Uterus (tissue), 4 donors: ENCODE results near the gene ZBP1. TPM values are rescaled to one million over a fixed set of nuclear protein-coding genes. Genes with fewer than 3 reads are reported as not detected.
A peak's percentile ranks its signal among the peaks of the same experiment; 100 is the strongest.

Experiments used
- DNase-seq, 2 donors: peaks; one replicate each; pipeline ENCODE4 v3.0.0-alpha.2; 2019 to 2020
- H3K27ac ChIP-seq, 2 donors: fragments of 200-600 bp; sonication (generic); 1 replicate in 1 of 2; 2 replicates in 1 of 2; pipeline ENCODE4 v1.5.1; 2016 to 2018
- H3K27me3 ChIP-seq, 2 donors: fragments of 200-600 bp; sonication (generic); one replicate each; pipeline ENCODE4 v1.5.1; 2018 to 2019; ENCODE audit warnings: control low read depth in 1 of 2
- H3K36me3 ChIP-seq, 2 donors: fragments of 200-600 bp; sonication (generic); one replicate each; pipeline ENCODE4 v1.5.1; 2019; ENCODE audit warnings: control low read depth in 1 of 2
- H3K4me1 ChIP-seq, 2 donors: fragments of 200-600 bp; sonication (generic); one replicate each; pipeline ENCODE4 v1.5.1; 2018 to 2019; ENCODE audit warnings: control low read depth in 1 of 2
- H3K4me3 ChIP-seq, 2 donors: fragments of 200-600 bp; sonication (generic); 1 replicate in 1 of 2; 2 replicates in 1 of 2; pipeline ENCODE4 v1.5.1; 2018 to 2019; ENCODE audit warnings: mild to moderate bottlenecking in 1 of 2
- H3K9me3 ChIP-seq, 2 donors: fragments of 200-600 bp; sonication (generic); one replicate each; pipeline ENCODE4 v1.5.1; 2019; ENCODE audit warnings: control low read depth in 1 of 2
- CTCF ChIP-seq, 4 experiments: fragments of 200-600 bp in 2 of 4; fragments of 450-650 bp in 2 of 4; sonication (generic) in 2 of 4; IDR thresholded peaks; one replicate each; pipeline ENCODE4 v1.5.1; 2016 to 2019; ENCODE audit warnings: antibody characterized with exemption in 4 of 4, mild to moderate bottlenecking in 2 of 4, moderate library complexity in 1 of 4
- POLR2A ChIP-seq, 2 donors: fragments of 450-650 bp; IDR thresholded peaks; one replicate each; pipeline ENCODE4 v1.6.1; 2016; ENCODE audit warnings: antibody characterized with exemption in 2 of 2, mild to moderate bottlenecking in 1 of 2, moderate library complexity in 1 of 2
- intact Hi-C: fragments of 100-400 bp; cut with DNase I; formaldehyde crosslinking; loops from one replicate; pipeline ENCODE4 v1.15.1; 2023; ENCODE audit warnings: low total_unique reads
- total RNA-seq, 4 donors: library from RNA; depleted of rRNA in 3 of 4; stranded (reverse); fragments of >200 nt in 3 of 4; gene quantifications; one replicate each; pipeline versions ENCODE4 v1.1.0 to v1.2.4, GENCODE V29; 2014 to 2023
- donor health status: DM: yes; HTN: yes; CAD: no.

ZBP1 gene
- under 1 TPM in 1 of 4 donors, not detected in 3; 0.46 TPM for total RNA-seq

GRCh38 chr20:57620274-57620990, at the start of gene ZBP1:
Gene ZBP1 (minus strand): TSS chr20:57620426. CDS start chr20:57620295, 131 bp downstream.
- Histone ChIP-seq H3K9me3 (no peaks in the 10 kb centered on the region), H3K36me3 (no peaks in the 10 kb centered on the region), H3K4me3 (no peak within 1 kb of the TSS), H3K27ac (no peak within 1 kb of the TSS), H3K27me3 (no peaks in the 10 kb centered on the region), H3K4me1 (no peaks in the 10 kb centered on the region)
- no peak for DNase-seq
- intact Hi-C loops = no loop called here
- TF ChIP-seq CTCF (IDR thresholded peaks at IDR 0.05) (no peak), POLR2A (IDR thresholded peaks at IDR 0.05) (no peak)

GRCh38 chr20:57669632-57670031, 49.4 kb upstream of the ZBP1 start:
- no peaks in the 10 kb centered on the region for H3K36me3 ChIP-seq
- DNase-seq = no peak
- H3K9me3 ChIP-seq = no peaks in the 10 kb centered on the region
- no peaks in the 10 kb centered on the region for H3K27me3 ChIP-seq
- H3K4me1 ChIP-seq = no peaks in the 10 kb centered on the region
- intact Hi-C loops = no loop called here
- TF ChIP-seq POLR2A (IDR thresholded peaks at IDR 0.05) (no peak), CTCF (IDR thresholded peaks at IDR 0.05) (no peak)
- H3K27ac ChIP-seq = no peak overlapping the region
- no peak overlapping the region for H3K4me3 ChIP-seq

- Histone ChIP-seq H3K36me3 (no peaks in the 10 kb centered on the region), H3K4me1 (peaks cover 0 to 3% of the 10 kb centered on the region in 2 donors), H3K27ac (peak overlapping the region in 1 of 2 donors; percentile 17), H3K27me3 (no peaks in the 10 kb centered on the region), H3K4me3 (no peak overlapping the region), H3K9me3 (no peaks in the 10 kb centered on the region)
- no peak for DNase-seq
- intact Hi-C loops = no loop called here
- TF ChIP-seq CTCF (IDR thresholded peaks at IDR 0.05) (no peak), POLR2A (IDR thresholded peaks at IDR 0.05) (no peak)
Measured at GRCh38 chr20:57667924-57668782, 47.9 kb upstream of the ZBP1 start.

GRCh38 chr20:57667388-57667787, 47.2 kb upstream of the ZBP1 start:
- no peak for DNase-seq
- H3K27me3 ChIP-seq = no peaks in the 10 kb centered on the region
- H3K4me3 ChIP-seq = no peak overlapping the region
- TF ChIP-seq POLR2A (IDR thresholded peaks at IDR 0.05) (no peak), CTCF (IDR thresholded peaks at IDR 0.05) (no peak)
- peaks cover 0 to 3% of the 10 kb centered on the region in 2 donors for H3K4me1 ChIP-seq
- intact Hi-C loops = no loop called here
- peak overlapping the region in 1 of 2 donors; percentile 3 for H3K27ac ChIP-seq
- no peaks in the 10 kb centered on the region for H3K9me3 ChIP-seq
- no peaks in the 10 kb centered on the region for H3K36me3 ChIP-seq

GRCh38 chr20:57666834-57667157, 46.6 kb upstream of the ZBP1 start:
- H3K4me3 ChIP-seq = no peak overlapping the region
- H3K4me1 ChIP-seq = peaks cover 0 to 3% of the 10 kb centered on the region in 2 donors
- H3K36me3 ChIP-seq = no peaks in the 10 kb centered on the region
- TF ChIP-seq CTCF (IDR thresholded peaks at IDR 0.05) (no peak), POLR2A (IDR thresholded peaks at IDR 0.05) (no peak)
- H3K27ac ChIP-seq = no peak overlapping the region
- intact Hi-C loops = no loop called here
- H3K27me3 ChIP-seq = no peaks in the 10 kb centered on the region
- DNase-seq = no peak
- no peaks in the 10 kb centered on the region for H3K9me3 ChIP-seq
